Endothelial cell of umbilical vein (primary cell): ENCODE measurements around the gene SON. TPM values are rescaled to one million over a fixed set of nuclear protein-coding genes. Genes with fewer than 3 reads are reported as not detected.

ENCODE experiments used
- BruUV-seq: library from RNA; stranded (reverse); fragments of 400-500 nt; replicated peaks from 2 replicates; lab custom pipeline; 2021; lab: Mats Ljungman, UMichigan
- CTCF ChIA-PET: fragments of 300-600, 350-600 bp; sonication (Branson Sonifier 250); formaldehyde crosslinking; loops from one replicate; lab custom pipeline; 2021; ENCODE audit warnings: antibody characterized with exemption, inconsistent platforms; lab: Charles Lee
- POLR2A ChIA-PET: fragments of 300-600, 350-600 bp; sonication (Branson Sonifier 250); formaldehyde crosslinking; loops from one replicate; lab custom pipeline; 2021; ENCODE audit warnings: antibody characterized with exemption, inconsistent platforms; lab: Charles Lee
- DNase-seq: peaks from one replicate; pipeline ENCODE4 v3.0.0-alpha.2; 2011; ENCODE audit warnings: low read depth, low spot score
- FAIRE-seq: peaks from 2 replicates; lab custom pipeline; 2011; peaks lifted over from hg19 to GRCh38; lab: Jason Lieb, UNC
- H2AFZ ChIP-seq: 2 replicates; pipeline ENCODE4 v1.6.0; 2012; ENCODE audit warnings: low read depth, low read length, control low read depth, inconsistent platforms
- H3K27ac ChIP-seq: 2 replicates; pipeline ENCODE4 v1.5.1; 2011; ENCODE audit warnings: low read depth, mild to moderate bottlenecking, control low read depth, low read length, moderate library complexity; ENCODE audit not compliant: insufficient read depth
- H3K27me3 ChIP-seq, 2 experiments: 2 replicates each; pipeline versions ENCODE4 v1.6.0 to v1.6.1; 2011; ENCODE audit warnings: low read length in 2 of 2, mixed read lengths in 1 of 2; ENCODE audit not compliant: control insufficient read depth in 2 of 2, insufficient read depth in 2 of 2
- H3K36me3 ChIP-seq, 2 experiments: 2 replicates in 1 of 2; 3 replicates in 1 of 2; pipeline ENCODE4 v1.5.1; 2011; ENCODE audit warnings: low read length in 2 of 2, mild to moderate bottlenecking in 1 of 2, moderate library complexity in 1 of 2; ENCODE audit not compliant: control insufficient read depth in 2 of 2, insufficient read depth in 2 of 2; ENCODE audit errors: extremely low read depth in 1 of 2
- H3K4me1 ChIP-seq: 3 replicates; pipeline ENCODE4 v1.5.1; 2011; ENCODE audit warnings: mild to moderate bottlenecking, low read length; ENCODE audit not compliant: control insufficient read depth, insufficient read depth; ENCODE audit errors: extremely low read depth
- H3K4me2 ChIP-seq: 2 replicates; pipeline ENCODE4 v1.6.1; 2011; ENCODE audit warnings: low read length, control low read depth, mixed read lengths; ENCODE audit not compliant: insufficient read depth
- H3K4me3 ChIP-seq, 3 experiments: fragments of 200-600 bp in 1 of 3; sonication (generic), shearing (Covaris generic) in 1 of 3; replicated peaks in 1 of 3; 2 replicates each; pipeline ENCODE4 v1.5.1; 2011 to 2016; ENCODE audit warnings: control low read depth in 3 of 3, low read length in 3 of 3, mild to moderate bottlenecking in 2 of 3, inconsistent platforms in 1 of 3, low read depth in 1 of 3, moderate library complexity in 1 of 3; ENCODE audit not compliant: insufficient read depth in 1 of 3
- H3K79me2 ChIP-seq: 2 replicates; pipeline ENCODE4 v1.6.0; 2012; ENCODE audit warnings: low read length, inconsistent platforms; ENCODE audit not compliant: control insufficient read depth, insufficient read depth
- H3K9ac ChIP-seq: replicated peaks from 2 replicates; pipeline ENCODE3; 2011; ENCODE audit warnings: low read length, control low read depth; ENCODE audit not compliant: insufficient read depth; ENCODE audit errors: extremely low read depth
- H3K9me1 ChIP-seq: replicated peaks from 3 replicates; pipeline ENCODE4 v1.6.0; 2011; ENCODE audit warnings: mild to moderate bottlenecking, low read length; ENCODE audit not compliant: control insufficient read depth, insufficient read depth; ENCODE audit errors: extremely low read depth
- H3K9me3 ChIP-seq: replicated peaks from 2 replicates; pipeline ENCODE4 v1.5.1; 2012; ENCODE audit warnings: low read length, inconsistent platforms; ENCODE audit not compliant: control insufficient read depth, insufficient read depth
- H4K20me1 ChIP-seq: replicated peaks from 2 replicates; pipeline ENCODE3; 2011; ENCODE audit warnings: mild to moderate bottlenecking, low read length; ENCODE audit not compliant: control insufficient read depth, insufficient read depth; ENCODE audit errors: extremely low read depth
- EZH2 ChIP-seq: IDR thresholded peaks from 2 replicates; pipeline ENCODE4 v1.6.1; 2012; ENCODE audit warnings: borderline replicate concordance, low read depth, mild to moderate bottlenecking, moderate library complexity, low read length, inconsistent platforms; ENCODE audit not compliant: severe bottlenecking
- FOS ChIP-seq: IDR thresholded peaks from 2 replicates; pipeline ENCODE4 v1.6.1; 2011; ENCODE audit warnings: mild to moderate bottlenecking, low read length, moderate library complexity, borderline replicate concordance; ENCODE audit not compliant: insufficient read depth
- GATA2 ChIP-seq: IDR thresholded peaks from 2 replicates; pipeline ENCODE4 v1.7.0; 2011; ENCODE audit warnings: low read depth, mild to moderate bottlenecking, moderate library complexity, mixed read lengths, low read length; ENCODE audit not compliant: insufficient read length, insufficient read depth
- JUN ChIP-seq: IDR thresholded peaks from 2 replicates; pipeline ENCODE4 v1.6.1; 2011; ENCODE audit warnings: borderline replicate concordance, low read depth; ENCODE audit not compliant: insufficient read length, insufficient read depth
- MAX ChIP-seq: IDR thresholded peaks from 2 replicates; pipeline ENCODE4 v1.6.1; 2011; ENCODE audit not compliant: insufficient read depth, insufficient read length
- MYC ChIP-seq: IDR thresholded peaks from one replicate; pipeline ENCODE4 v1.6.1; 2011; ENCODE audit warnings: mild to moderate bottlenecking, low read depth, low read length
- POLR2A ChIP-seq: IDR thresholded peaks from 2 replicates; pipeline ENCODE4 v1.6.1; 2012; ENCODE audit warnings: low read depth, mild to moderate bottlenecking, control low read depth, low read length
- POLR2AphosphoS5 ChIP-seq: IDR thresholded peaks from 2 replicates; pipeline ENCODE4 v1.6.1; 2012; ENCODE audit warnings: low read depth, mild to moderate bottlenecking, control low read depth, low read length, moderate library complexity; ENCODE audit not compliant: insufficient read depth
- dilution Hi-C: fragments of 300-500 bp; cut with MboI; formaldehyde crosslinking; loops from one replicate; pipeline ENCODE4 v1.15.0; 2019; ENCODE audit warnings: low sequenced_read_pairs; ENCODE audit not compliant: extremely low pct_ligation_motif_present
- intact Hi-C: fragments of 100-400 bp; cut with micrococcal nuclease; formaldehyde crosslinking; loops from one replicate; pipeline ENCODE4 v1.10.0; 2022
- polyA plus RNA-seq, 4 experiments: library from polyadenylated mRNA; depleted of rRNA in 3 of 4; stranded (reverse) in 3 of 4; unstranded in 1 of 4; fragments of >200 nt; gene quantifications; 2 replicates each; pipeline versions ENCODE4 v1.2.1 to v1.2.3, GENCODE V29; 2011 to 2012; ENCODE audit warnings: missing spikeins in 1 of 4
- total RNA-seq: library from RNA; stranded (reverse); gene quantifications from 2 replicates; pipeline ENCODE4 v1.2.3, GENCODE V29; 2021
- TF ChIP-seq, protein P1 (sequence below), 2 donors: IDR thresholded peaks; 1 replicate in 1 of 2; 2 replicates in 1 of 2; pipeline ENCODE4 v1.5.1; 2011; ENCODE audit warnings: low read length in 2 of 2, mild to moderate bottlenecking in 2 of 2, moderate library complexity in 2 of 2, control low read depth in 1 of 2, inconsistent platforms in 1 of 2, low read depth in 1 of 2; ENCODE audit not compliant: insufficient read depth in 1 of 2; ENCODE audit errors: extremely low read depth in 1 of 2

The SON gene
- total and polyA plus RNA-seq, 2 donors (not counting 3 experiments of a cell fraction or from before 2014, with no cell fraction given), result 107 to 304 TPM

DNA sequence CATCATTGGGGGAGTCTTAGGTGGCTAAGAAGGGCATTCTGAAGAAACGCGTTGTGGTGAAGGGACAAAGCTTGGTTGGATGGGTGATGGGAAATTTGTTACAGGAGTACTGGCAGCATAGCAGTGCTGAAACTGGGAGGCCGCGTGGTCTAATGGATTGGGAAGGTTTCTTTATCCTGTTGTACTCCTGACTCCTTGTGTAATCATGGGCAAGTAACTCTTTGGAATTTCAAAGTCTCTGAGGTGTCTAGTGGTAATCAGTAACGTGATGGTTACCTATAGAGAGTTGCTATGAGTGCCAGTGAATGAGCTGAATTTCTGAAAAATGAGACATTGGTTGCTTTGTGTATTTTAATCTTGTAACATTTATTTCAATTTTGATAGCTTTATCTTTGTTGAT lies 27.2 kb downstream of the SON start:
- CTCF ChIA-PET, result interaction anchor here (5.7 kb wide), 1 partner anchor 37 kb away, joined by 39 read pairs; no protein-coding TSS in a partner anchor
- no peak for FAIRE-seq
- Histone ChIP-seq H3K9me1 (no peaks in the 10 kb centered on the region), H3K9ac (no peak overlapping the region), H2AFZ (no peak overlapping the region), H3K27me3 (no peaks in the 10 kb centered on the region), H3K36me3 (peaks cover 15 to 30% of the 10 kb centered on the region in 2 experiments), H3K9me3 (no peaks in the 10 kb centered on the region), H3K27ac (no peak overlapping the region), H3K4me1 (no peaks in the 10 kb centered on the region), H4K20me1 (no peaks in the 10 kb centered on the region), H3K4me2 (no peak overlapping the region), H3K79me2 (peaks cover 29% of the 10 kb centered on the region), H3K4me3 (no peak overlapping the region)
- dilution Hi-C loops, result no loop called here
- BruUV-seq, result no TSS peak
- intact Hi-C loops, result no loop called here
- TF ChIP-seq POLR2AphosphoS5 (no peak), MAX (no peak), FOS (no peak), GATA2 (no peak), POLR2A (no peak), EZH2 (no peak), JUN (no peak), MYC (no peak)
- TF ChIP-seq, protein P1, sequence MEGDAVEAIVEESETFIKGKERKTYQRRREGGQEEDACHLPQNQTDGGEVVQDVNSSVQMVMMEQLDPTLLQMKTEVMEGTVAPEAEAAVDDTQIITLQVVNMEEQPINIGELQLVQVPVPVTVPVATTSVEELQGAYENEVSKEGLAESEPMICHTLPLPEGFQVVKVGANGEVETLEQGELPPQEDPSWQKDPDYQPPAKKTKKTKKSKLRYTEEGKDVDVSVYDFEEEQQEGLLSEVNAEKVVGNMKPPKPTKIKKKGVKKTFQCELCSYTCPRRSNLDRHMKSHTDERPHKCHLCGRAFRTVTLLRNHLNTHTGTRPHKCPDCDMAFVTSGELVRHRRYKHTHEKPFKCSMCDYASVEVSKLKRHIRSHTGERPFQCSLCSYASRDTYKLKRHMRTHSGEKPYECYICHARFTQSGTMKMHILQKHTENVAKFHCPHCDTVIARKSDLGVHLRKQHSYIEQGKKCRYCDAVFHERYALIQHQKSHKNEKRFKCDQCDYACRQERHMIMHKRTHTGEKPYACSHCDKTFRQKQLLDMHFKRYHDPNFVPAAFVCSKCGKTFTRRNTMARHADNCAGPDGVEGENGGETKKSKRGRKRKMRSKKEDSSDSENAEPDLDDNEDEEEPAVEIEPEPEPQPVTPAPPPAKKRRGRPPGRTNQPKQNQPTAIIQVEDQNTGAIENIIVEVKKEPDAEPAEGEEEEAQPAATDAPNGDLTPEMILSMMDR (IDR thresholded peaks at IDR 0.05; ENCODE audit: extremely low read depth in 1 of 2, insufficient read depth in 1 of 2, low read depth in 1 of 2, low read length in 2 of 2), result no peak
- DNase-seq, result no peak
- POLR2A ChIA-PET, result no interaction called here
